HepG2 (cell line): ENCODE measurements around the gene MYO15A. TPM values are rescaled to one million over a fixed set of nuclear protein-coding genes. Genes with fewer than 3 reads are reported as not detected.

Experiments used
- BHLHE40 ChIP-seq: IDR thresholded peaks from 2 replicates; pipeline ENCODE4 v1.6.1; 2011; ENCODE audit warnings: low read length, improper control_type of control experiment
- KLF9 ChIP-seq: IDR thresholded peaks from 2 replicates; pipeline ENCODE4 v1.6.1; 2016; ENCODE audit warnings: low read depth
- MBD4 ChIP-seq: IDR thresholded peaks from 2 replicates; pipeline ENCODE4 v1.6.1; 2012; ENCODE audit warnings: low read length, inconsistent platforms, borderline replicate concordance
- MED13 ChIP-seq: sonication (generic); formaldehyde crosslinking; IDR thresholded peaks from 2 replicates; pipeline ENCODE4 v1.5.0; 2020; ENCODE audit warnings: missing genetic modification reagents
- NFIC ChIP-seq: IDR thresholded peaks from 2 replicates; pipeline ENCODE4 v1.6.1; 2012; ENCODE audit warnings: mild to moderate bottlenecking, low read length, inconsistent platforms
- SRSF9 ChIP-seq: fragments of 200-400 bp; formaldehyde crosslinking; IDR thresholded peaks from 2 replicates; pipeline ENCODE4 v1.6.1; 2018; ENCODE audit warnings: borderline replicate concordance, mild to moderate bottlenecking, low read depth, low read length; ENCODE audit not compliant: insufficient read depth, poor library complexity, severe bottlenecking
- ZC3H13 ChIP-seq: sonication (generic); formaldehyde crosslinking; IDR thresholded peaks from 2 replicates; pipeline ENCODE4 v1.8.1; 2023; ENCODE audit warnings: mild to moderate bottlenecking, missing genetic modification reagents, moderate library complexity
- ZNF83 ChIP-seq: sonication (generic); formaldehyde crosslinking; IDR thresholded peaks from 2 replicates; pipeline ENCODE4 v1.4.0; 2020; ENCODE audit warnings: missing genetic modification reagents, mild to moderate bottlenecking, borderline replicate concordance
- polyA plus RNA-seq, 8 experiments: library from polyadenylated mRNA; depleted of rRNA in 3 of 8; stranded (reverse) in 7 of 8; unstranded in 1 of 8; fragments of >200 nt; fragmentation: Illumina TruSeq in 4 of 8; extraction: Trizol in 4 of 8; gene quantifications; 2 replicates each; pipeline versions ENCODE4 v1.2.1 to v1.2.3, GENCODE V29; 2011 to 2016; ENCODE audit warnings: low read depth in 4 of 8, missing spikeins in 1 of 8, mixed read lengths in 1 of 8; ENCODE audit not compliant: insufficient read depth in 1 of 8
- total RNA-seq, 5 experiments: library from RNA; depleted of rRNA; stranded (reverse); fragments of >200 nt; fragmentation: Illumina TruSeq; extraction: Trizol; gene quantifications; 2 replicates each; pipeline ENCODE4 v1.2.3, GENCODE V29; 2016; ENCODE audit warnings: low read depth in 1 of 5
- TF ChIP-seq, protein P1 (sequence below): sonication (generic); formaldehyde crosslinking; IDR thresholded peaks from 2 replicates; pipeline ENCODE4 v1.4.0; 2020; ENCODE audit warnings: missing genetic modification reagents
- TF ChIP-seq, protein P2 (sequence below): fragments of 450-650 bp; IDR thresholded peaks from 2 replicates; pipeline ENCODE4 v1.6.1; 2017; ENCODE audit warnings: mild to moderate bottlenecking
- TF ChIP-seq, protein P3 (sequence below): sonication (generic); formaldehyde crosslinking; IDR thresholded peaks from 2 replicates; pipeline ENCODE4 v1.5.1; 2020; ENCODE audit warnings: mild to moderate bottlenecking, moderate library complexity, missing genetic modification reagents
- TF ChIP-seq, protein P4 (sequence below): sonication (generic); formaldehyde crosslinking; IDR thresholded peaks from 2 replicates; pipeline ENCODE4 v1.5.0; 2020; ENCODE audit warnings: mild to moderate bottlenecking, missing genetic modification reagents
- TF ChIP-seq, protein P5 (sequence below): IDR thresholded peaks from 2 replicates; pipeline ENCODE4 v1.6.1; 2012; ENCODE audit warnings: low read depth, low read length, improper control_type of control experiment
- TF ChIP-seq, protein P6 (sequence below): sonication (generic); formaldehyde crosslinking; IDR thresholded peaks from 2 replicates; pipeline ENCODE4 v1.4.0; 2020; ENCODE audit warnings: mild to moderate bottlenecking, missing genetic modification reagents
- TF ChIP-seq, protein P7 (sequence below): sonication (generic); formaldehyde crosslinking; IDR thresholded peaks from 2 replicates; pipeline ENCODE4 v1.5.1; 2020; ENCODE audit warnings: mild to moderate bottlenecking, missing genetic modification reagents, moderate library complexity

Gene MYO15A
- total and polyA plus RNA-seq, 2 of the 13 experiments (the other 11 are each of a cell fraction or from before 2014, with no cell fraction given), result 0.07 to 0.20 TPM

DNA sequence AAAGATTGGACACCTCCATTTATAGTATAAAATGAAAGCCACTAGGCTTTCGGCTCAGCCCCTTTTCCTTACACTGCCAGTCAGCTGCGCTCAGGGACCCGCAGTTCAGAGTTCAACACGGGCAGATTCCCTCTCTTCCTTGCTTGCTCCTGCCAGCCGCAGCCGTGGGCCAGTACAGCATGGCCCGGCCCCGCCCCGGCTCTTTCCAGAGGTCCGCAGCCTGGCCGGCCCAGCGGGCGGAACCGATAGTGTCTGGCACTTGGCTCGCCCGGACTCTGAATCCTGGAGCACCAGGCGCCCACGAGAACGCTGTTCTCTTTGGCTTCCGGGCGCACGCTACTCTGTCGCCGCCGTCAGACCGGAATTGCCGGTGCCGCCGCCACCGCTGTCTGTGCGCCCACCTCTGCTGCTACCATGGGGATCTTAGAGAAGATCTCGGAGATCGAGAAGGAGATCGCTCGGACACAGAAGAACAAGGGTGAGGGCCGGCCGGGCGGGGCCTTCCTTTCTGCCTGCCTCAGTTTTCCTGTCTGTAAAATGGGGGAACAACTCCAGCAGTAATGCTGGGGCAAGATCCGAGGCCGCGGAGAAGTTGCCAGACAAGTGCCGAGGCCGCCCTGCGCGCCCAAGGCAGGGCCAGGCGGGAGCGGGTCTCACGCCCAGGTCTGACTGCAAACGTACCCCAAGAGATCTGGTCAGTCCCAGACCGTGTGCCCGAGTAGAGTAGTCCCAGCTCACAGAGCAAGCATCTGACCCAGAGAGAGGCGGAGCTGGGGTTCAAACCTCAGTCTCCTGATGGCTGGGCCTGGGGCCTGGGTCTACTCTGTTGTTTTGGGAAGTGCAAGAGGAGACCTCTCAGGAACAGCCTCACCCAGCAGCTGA lies 20.7 kb upstream of the MYO15A start, which contains the start of gene DRG2 (continued):
- TF ChIP-seq SRSF9, result no peak
- TF ChIP-seq, protein P1, sequence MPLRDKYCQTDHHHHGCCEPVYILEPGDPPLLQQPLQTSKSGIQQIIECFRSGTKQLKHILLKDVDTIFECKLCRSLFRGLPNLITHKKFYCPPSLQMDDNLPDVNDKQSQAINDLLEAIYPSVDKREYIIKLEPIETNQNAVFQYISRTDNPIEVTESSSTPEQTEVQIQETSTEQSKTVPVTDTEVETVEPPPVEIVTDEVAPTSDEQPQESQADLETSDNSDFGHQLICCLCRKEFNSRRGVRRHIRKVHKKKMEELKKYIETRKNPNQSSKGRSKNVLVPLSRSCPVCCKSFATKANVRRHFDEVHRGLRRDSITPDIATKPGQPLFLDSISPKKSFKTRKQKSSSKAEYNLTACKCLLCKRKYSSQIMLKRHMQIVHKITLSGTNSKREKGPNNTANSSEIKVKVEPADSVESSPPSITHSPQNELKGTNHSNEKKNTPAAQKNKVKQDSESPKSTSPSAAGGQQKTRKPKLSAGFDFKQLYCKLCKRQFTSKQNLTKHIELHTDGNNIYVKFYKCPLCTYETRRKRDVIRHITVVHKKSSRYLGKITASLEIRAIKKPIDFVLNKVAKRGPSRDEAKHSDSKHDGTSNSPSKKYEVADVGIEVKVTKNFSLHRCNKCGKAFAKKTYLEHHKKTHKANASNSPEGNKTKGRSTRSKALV (CRISPR knock-in tag), result peak; percentile 77
- no peak for TF ChIP-seq NFIC
- TF ChIP-seq MBD4, result no peak
- TF ChIP-seq, protein P2, sequence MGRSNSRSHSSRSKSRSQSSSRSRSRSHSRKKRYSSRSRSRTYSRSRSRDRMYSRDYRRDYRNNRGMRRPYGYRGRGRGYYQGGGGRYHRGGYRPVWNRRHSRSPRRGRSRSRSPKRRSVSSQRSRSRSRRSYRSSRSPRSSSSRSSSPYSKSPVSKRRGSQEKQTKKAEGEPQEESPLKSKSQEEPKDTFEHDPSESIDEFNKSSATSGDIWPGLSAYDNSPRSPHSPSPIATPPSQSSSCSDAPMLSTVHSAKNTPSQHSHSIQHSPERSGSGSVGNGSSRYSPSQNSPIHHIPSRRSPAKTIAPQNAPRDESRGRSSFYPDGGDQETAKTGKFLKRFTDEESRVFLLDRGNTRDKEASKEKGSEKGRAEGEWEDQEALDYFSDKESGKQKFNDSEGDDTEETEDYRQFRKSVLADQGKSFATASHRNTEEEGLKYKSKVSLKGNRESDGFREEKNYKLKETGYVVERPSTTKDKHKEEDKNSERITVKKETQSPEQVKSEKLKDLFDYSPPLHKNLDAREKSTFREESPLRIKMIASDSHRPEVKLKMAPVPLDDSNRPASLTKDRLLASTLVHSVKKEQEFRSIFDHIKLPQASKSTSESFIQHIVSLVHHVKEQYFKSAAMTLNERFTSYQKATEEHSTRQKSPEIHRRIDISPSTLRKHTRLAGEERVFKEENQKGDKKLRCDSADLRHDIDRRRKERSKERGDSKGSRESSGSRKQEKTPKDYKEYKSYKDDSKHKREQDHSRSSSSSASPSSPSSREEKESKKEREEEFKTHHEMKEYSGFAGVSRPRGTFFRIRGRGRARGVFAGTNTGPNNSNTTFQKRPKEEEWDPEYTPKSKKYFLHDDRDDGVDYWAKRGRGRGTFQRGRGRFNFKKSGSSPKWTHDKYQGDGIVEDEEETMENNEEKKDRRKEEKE, result no peak
- peak; percentile 85 for TF ChIP-seq MED13 (CRISPR knock-in tag)
- peak; percentile 91; the same call in 1 of the 2 replicates for TF ChIP-seq ZC3H13
- TF ChIP-seq, protein P3, sequence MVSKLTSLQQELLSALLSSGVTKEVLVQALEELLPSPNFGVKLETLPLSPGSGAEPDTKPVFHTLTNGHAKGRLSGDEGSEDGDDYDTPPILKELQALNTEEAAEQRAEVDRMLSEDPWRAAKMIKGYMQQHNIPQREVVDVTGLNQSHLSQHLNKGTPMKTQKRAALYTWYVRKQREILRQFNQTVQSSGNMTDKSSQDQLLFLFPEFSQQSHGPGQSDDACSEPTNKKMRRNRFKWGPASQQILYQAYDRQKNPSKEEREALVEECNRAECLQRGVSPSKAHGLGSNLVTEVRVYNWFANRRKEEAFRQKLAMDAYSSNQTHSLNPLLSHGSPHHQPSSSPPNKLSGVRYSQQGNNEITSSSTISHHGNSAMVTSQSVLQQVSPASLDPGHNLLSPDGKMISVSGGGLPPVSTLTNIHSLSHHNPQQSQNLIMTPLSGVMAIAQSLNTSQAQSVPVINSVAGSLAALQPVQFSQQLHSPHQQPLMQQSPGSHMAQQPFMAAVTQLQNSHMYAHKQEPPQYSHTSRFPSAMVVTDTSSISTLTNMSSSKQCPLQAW (CRISPR knock-in tag), result peak; percentile 90
- peak; percentile 94 for TF ChIP-seq KLF9
- TF ChIP-seq, protein P4, sequence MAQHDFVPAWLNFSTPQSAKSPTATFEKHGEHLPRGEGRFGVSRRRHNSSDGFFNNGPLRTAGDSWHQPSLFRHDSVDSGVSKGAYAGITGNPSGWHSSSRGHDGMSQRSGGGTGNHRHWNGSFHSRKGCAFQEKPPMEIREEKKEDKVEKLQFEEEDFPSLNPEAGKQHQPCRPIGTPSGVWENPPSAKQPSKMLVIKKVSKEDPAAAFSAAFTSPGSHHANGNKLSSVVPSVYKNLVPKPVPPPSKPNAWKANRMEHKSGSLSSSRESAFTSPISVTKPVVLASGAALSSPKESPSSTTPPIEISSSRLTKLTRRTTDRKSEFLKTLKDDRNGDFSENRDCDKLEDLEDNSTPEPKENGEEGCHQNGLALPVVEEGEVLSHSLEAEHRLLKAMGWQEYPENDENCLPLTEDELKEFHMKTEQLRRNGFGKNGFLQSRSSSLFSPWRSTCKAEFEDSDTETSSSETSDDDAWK (CRISPR knock-in tag), result no peak
- no peak; the same call in 1 of the 2 replicates for TF ChIP-seq ZNF83
- TF ChIP-seq, protein P5, sequence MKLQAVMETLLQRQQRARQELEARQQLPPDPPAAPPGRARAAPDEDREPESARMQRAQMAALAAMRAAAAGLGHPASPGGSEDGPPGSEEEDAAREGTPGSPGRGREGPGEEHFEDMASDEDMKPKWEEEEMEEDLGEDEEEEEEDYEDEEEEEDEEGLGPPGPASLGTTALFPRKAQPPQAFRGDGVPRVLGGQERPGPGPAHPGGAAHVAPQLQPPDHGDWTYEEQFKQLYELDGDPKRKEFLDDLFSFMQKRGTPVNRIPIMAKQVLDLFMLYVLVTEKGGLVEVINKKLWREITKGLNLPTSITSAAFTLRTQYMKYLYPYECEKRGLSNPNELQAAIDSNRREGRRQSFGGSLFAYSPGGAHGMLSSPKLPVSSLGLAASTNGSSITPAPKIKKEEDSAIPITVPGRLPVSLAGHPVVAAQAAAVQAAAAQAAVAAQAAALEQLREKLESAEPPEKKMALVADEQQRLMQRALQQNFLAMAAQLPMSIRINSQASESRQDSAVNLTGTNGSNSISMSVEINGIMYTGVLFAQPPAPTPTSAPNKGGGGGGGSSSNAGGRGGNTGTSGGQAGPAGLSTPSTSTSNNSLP, result no peak
- TF ChIP-seq, protein P6, sequence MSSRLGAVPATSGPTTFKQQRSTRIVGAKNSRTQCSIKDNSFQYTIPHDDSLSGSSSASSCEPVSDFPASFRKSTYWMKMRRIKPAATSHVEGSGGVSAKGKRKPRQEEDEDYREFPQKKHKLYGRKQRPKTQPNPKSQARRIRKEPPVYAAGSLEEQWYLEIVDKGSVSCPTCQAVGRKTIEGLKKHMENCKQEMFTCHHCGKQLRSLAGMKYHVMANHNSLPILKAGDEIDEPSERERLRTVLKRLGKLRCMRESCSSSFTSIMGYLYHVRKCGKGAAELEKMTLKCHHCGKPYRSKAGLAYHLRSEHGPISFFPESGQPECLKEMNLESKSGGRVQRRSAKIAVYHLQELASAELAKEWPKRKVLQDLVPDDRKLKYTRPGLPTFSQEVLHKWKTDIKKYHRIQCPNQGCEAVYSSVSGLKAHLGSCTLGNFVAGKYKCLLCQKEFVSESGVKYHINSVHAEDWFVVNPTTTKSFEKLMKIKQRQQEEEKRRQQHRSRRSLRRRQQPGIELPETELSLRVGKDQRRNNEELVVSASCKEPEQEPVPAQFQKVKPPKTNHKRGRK (CRISPR knock-in tag), result no peak
- TF ChIP-seq BHLHE40, result no peak
- TF ChIP-seq, protein P7, sequence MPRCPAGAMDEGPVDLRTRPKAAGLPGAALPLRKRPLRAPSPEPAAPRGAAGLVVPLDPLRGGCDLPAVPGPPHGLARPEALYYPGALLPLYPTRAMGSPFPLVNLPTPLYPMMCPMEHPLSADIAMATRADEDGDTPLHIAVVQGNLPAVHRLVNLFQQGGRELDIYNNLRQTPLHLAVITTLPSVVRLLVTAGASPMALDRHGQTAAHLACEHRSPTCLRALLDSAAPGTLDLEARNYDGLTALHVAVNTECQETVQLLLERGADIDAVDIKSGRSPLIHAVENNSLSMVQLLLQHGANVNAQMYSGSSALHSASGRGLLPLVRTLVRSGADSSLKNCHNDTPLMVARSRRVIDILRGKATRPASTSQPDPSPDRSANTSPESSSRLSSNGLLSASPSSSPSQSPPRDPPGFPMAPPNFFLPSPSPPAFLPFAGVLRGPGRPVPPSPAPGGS, result peak; percentile 60
